Smooth muscle cell (in vitro differentiated cells): ENCODE results near the gene PLEKHM1. TPM values are rescaled to one million over a fixed set of nuclear protein-coding genes. Genes with fewer than 3 reads are reported as not detected.

ENCODE experiments used
- DNase-seq: peaks from one replicate; lab custom pipeline; 2025; ENCODE audit not compliant: unreplicated experiment; lab: John Stamatoyannopoulos, UW
- H2AFZ ChIP-seq: fragments of 200-600 bp; sonication (generic); 2 replicates; pipeline ENCODE4 v1.6.0; 2016; ENCODE audit warnings: antibody characterized with exemption, low read depth, mild to moderate bottlenecking
- H3F3A ChIP-seq: fragments of 200-600 bp; sonication (generic); 2 replicates; pipeline ENCODE4 v1.6.0; 2017; ENCODE audit warnings: antibody characterized with exemption, low read depth
- H3K27ac ChIP-seq: fragments of 200-600 bp; sonication (generic); 2 replicates; pipeline ENCODE4 v1.5.1; 2016; ENCODE audit warnings: low read depth, mild to moderate bottlenecking
- H3K27me3 ChIP-seq: fragments of 200-600 bp; sonication (generic); 2 replicates; pipeline ENCODE4 v1.6.1; 2016; ENCODE audit warnings: low read depth, mild to moderate bottlenecking
- H3K36me3 ChIP-seq: fragments of 200-600 bp; sonication (generic); 2 replicates; pipeline ENCODE4 v1.5.1; 2016; ENCODE audit warnings: low read depth
- H3K4me1 ChIP-seq: fragments of 200-600 bp; sonication (generic); 2 replicates; pipeline ENCODE4 v1.5.1; 2016; ENCODE audit warnings: low read depth
- H3K4me2 ChIP-seq: fragments of 200-600 bp; sonication (generic); 2 replicates; pipeline ENCODE4 v1.6.0; 2016; ENCODE audit warnings: mild to moderate bottlenecking
- H3K4me3 ChIP-seq: fragments of 200-600 bp; sonication (generic); 2 replicates; pipeline ENCODE4 v1.5.1; 2016; ENCODE audit warnings: mild to moderate bottlenecking
- H3K79me2 ChIP-seq: fragments of 200-600 bp; sonication (generic); 2 replicates; pipeline ENCODE4 v1.6.0; 2016; ENCODE audit warnings: low read depth, mild to moderate bottlenecking
- H3K9ac ChIP-seq: fragments of 200-600 bp; sonication (generic); 2 replicates; pipeline ENCODE4 v1.6.0; 2016; ENCODE audit warnings: low read depth
- H3K9me3 ChIP-seq: fragments of 200-600 bp; sonication (generic); replicated peaks from 2 replicates; pipeline ENCODE4 v1.5.1; 2016; ENCODE audit warnings: low read depth
- H4K20me1 ChIP-seq: fragments of 200-600 bp; sonication (generic); 2 replicates; pipeline ENCODE4 v1.6.0; 2016; ENCODE audit warnings: low read depth
- CTCF ChIP-seq: fragments of 200-600 bp; sonication (generic); IDR thresholded peaks from 2 replicates; pipeline ENCODE4 v1.5.1; 2017; ENCODE audit warnings: borderline replicate concordance, mild to moderate bottlenecking, antibody characterized with exemption; ENCODE audit not compliant: insufficient read depth, poor library complexity, severe bottlenecking
- WGBS: methylation state at CpG from one replicate; pipeline ENCODE4 v1.1.7; 2016; ENCODE audit warnings: low lambda C conversion rate; 5-methylcytosine and 5-hydroxymethylcytosine counted together
- polyA plus RNA-seq: library from polyadenylated mRNA; unstranded; fragments of >200 nt; fragmentation: Nextera tagmentation; extraction: Ambion mirVana; gene quantifications from 2 replicates; pipeline ENCODE4 v1.2.1, GENCODE V29; 2016
- total RNA-seq: library from RNA; depleted of rRNA; stranded (reverse); fragments of >200 nt; gene quantifications from 2 replicates; pipeline ENCODE4 v1.2.3, GENCODE V29; 2014

PLEKHM1 gene
- total and polyA plus RNA-seq, 2 experiments from 2014 or later: 8.7 to 15.1 TPM

- TF ChIP-seq CTCF: no peak
- no peak for DNase-seq
- Histone ChIP-seq H3K27ac (no peak overlapping the region), H3K27me3 (no peaks in the 10 kb centered on the region), H3K79me2 (no peaks in the 10 kb centered on the region), H3K9me3 (no peaks in the 10 kb centered on the region), H3K4me1 (peaks cover 3% of the 10 kb centered on the region), H3K9ac (no peak overlapping the region), H3F3A (no peaks in the 10 kb centered on the region), H3K36me3 (no peaks in the 10 kb centered on the region), H2AFZ (no peak overlapping the region), H4K20me1 (no peaks in the 10 kb centered on the region), H3K4me2 (no peak overlapping the region), H3K4me3 (no peak overlapping the region)
- WGBS: 95% methylated on average over 5 of the region's 5 CpGs
Observed at GRCh38 chr17:45397796-45398195, 92.7 kb downstream of the PLEKHM1 start.

GRCh38 chr17:45396496-45397205, 93.9 kb downstream of the PLEKHM1 start:
- Histone ChIP-seq H3K4me2 (no peak overlapping the region), H3K4me3 (no peak overlapping the region), H4K20me1 (no peaks in the 10 kb centered on the region), H3K9ac (no peak overlapping the region), H3K79me2 (no peaks in the 10 kb centered on the region), H3F3A (no peaks in the 10 kb centered on the region), H3K36me3 (no peaks in the 10 kb centered on the region), H3K4me1 (peaks cover 3% of the 10 kb centered on the region), H2AFZ (no peak overlapping the region), H3K9me3 (no peaks in the 10 kb centered on the region), H3K27me3 (no peaks in the 10 kb centered on the region), H3K27ac (no peak overlapping the region)
- 96% methylated on average over 40 of the region's 50 CpGs for WGBS
- TF ChIP-seq CTCF: no peak
- no peak for DNase-seq

- Histone ChIP-seq H3K27ac (no peak overlapping the region), H3K79me2 (no peaks in the 10 kb centered on the region), H3K4me1 (peaks cover 3% of the 10 kb centered on the region), H3K9me3 (no peaks in the 10 kb centered on the region), H2AFZ (no peak overlapping the region), H3K4me2 (peak overlapping the region; percentile 79), H4K20me1 (no peaks in the 10 kb centered on the region), H3K9ac (no peak overlapping the region), H3F3A (no peaks in the 10 kb centered on the region), H3K4me3 (peak overlapping the region; percentile 21), H3K36me3 (no peaks in the 10 kb centered on the region), H3K27me3 (no peaks in the 10 kb centered on the region)
- 93% methylated on average over 49 of the region's 60 CpGs for WGBS
- TF ChIP-seq CTCF: no peak
- no peak for DNase-seq
Observed at GRCh38 chr17:45395569-45396415, 94.7 kb downstream of the PLEKHM1 start.
